AG20443 (cell line): ENCODE results near the gene RASGEF1B.

Experiments used
- DNase-seq: peaks from one replicate; pipeline ENCODE4 v3.0.0; 2012; ENCODE audit warnings: low spot score, mixed read lengths

RASGEF1B gene

DNA sequence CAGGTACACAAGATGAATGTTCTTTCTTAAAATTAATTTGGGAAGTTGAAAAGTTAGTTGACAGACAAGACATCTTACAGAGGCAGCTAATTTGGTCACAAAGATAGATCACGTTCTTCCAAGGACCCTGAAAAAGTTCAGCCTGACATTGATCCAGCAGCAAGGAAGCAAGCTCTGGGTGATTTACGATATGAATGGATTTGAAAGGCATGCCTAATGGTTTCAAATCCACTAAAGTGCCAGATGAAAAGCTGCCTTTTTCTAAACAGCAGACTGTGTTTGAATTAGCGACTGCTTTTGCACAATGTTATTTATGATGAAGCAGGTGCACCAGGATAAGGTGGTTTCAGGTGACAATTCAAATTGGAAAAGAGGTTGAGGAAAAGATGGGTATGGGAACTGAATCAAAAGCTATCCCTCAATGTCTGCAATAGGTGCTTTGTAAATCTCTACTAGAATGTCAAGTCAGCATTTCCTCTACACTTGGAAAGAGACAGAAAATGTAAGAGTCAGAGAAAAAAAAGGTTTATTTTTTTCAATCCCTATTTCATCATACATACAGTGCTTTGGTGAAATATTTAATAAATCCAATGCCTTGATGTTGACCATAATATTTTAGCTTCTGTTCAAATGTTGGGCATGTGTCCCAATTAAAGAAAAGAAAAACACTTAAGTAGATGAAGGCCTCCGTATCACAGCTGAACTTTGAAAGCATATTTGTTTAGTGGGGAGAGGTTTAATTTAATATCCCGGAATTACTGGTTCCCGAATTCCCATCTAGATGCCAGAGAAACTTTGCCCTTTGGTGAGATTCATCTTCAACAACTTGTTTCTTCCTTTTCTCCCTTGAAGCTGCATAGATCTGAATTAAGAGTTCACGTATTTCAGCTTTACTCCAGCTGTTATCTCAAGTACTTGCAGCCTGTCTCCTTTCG is 6.0 kb downstream of the RASGEF1B start:
- DNase-seq: no peak

DNA sequence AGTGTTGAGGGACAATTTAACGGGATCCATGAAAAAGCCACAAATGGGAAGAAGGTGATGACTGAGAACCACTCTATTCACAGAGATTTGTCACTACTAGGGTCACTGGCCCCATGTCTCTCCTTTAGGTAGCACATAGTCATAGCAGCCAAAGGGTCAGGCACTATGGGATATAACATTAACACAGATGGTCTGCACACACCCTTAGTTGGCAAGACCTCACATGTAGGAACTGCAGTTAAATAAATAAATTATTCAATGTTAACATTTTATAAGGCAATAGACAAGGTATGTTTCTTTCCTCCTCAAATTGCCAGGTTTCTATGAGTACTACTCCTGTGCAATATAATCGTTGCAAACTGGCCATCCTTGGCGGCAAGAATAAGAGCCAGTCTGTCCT is 10.9 kb downstream of the RASGEF1B start:
- DNase-seq: no peak

DNA sequence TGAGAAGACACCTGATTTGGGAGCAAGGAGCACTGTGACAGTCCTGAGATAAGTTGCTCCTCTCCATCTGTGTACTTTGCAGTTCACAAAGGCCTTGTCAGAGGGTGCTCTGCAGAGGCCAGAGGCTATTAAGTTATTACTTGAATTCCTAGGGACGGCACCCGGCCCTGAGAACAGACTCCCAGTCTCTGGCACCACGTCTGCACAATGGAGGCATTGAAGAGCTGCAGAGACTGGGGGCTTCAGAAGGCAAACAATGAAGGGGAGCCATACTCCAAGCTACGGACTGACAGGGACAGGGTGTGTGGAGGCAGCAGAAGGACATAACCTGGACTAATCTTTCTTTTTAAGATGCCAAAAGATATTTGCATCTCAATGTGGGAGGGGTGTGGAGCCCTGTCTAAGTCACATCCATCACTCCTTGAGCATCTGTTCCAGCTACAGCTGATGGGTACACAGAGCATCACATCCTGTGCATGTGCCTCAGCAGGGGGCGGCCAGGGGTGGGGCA is 11.5 kb downstream of the RASGEF1B start:
- no peak for DNase-seq

DNA sequence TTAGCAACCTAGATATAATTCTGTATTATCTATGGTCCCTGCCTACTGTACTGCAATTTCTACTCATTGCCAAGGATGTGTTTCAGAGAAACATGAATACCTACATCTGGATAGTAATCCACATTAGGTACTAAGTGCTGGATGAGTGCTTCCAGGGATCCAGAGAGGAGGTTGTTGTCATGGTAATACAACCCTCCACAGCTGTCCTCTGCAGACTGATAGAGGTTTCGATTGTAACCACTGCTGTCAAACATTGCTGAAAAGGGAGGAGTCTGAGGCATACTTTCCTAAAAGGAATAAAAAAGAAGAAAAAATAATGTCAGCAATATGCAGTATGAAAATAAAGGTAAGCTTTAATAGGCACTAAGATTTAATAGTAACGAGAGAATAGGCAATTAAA is 12.5 kb downstream of the RASGEF1B start:
- no peak for DNase-seq

DNA sequence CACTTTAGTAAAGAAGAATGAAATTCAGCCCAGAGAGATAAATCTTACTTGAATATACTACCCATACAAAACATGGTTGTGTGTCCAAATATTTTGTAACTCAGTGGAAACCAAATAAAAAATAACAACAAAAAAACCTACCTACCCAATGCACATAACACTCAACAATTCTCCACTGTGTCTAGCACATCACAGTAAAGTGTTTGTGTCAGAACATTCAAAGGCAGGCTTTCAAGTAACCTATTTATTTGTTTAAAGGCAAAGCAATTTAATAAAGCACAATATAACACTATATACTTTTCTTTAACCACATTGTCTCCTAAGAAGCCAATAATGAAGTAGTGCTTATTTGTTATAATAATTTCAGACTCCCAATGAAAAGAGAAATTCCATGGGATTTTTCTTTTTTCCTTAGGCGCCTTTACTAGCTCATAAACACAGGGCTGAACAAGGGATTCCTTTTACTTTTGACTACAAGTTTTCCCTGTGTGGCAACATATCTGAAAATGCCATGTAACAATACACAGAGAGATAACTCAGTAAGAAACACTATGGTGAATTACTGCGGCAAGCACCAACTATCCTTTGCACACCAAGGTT is 13.7 kb downstream of the RASGEF1B start:
- no peak for DNase-seq

DNA sequence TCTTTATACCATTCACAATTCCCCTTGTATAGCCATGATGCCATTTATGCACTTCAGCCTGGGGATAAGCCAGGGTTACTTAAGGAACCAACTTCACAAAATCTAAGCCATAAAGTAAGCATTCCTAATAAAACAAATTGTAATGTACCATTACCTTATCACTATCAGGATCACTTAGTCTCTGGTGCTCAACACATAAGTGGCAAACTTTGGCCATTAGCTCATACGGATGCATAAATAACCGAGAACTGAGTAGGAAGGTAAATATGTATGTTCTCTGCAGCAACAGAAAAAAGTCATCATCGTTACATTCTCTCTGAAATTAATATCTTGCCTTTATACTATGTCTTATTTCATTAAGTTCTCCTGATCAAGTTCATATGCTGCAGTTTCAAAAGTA is 14.4 kb downstream of the RASGEF1B start:
- no peak for DNase-seq

DNA sequence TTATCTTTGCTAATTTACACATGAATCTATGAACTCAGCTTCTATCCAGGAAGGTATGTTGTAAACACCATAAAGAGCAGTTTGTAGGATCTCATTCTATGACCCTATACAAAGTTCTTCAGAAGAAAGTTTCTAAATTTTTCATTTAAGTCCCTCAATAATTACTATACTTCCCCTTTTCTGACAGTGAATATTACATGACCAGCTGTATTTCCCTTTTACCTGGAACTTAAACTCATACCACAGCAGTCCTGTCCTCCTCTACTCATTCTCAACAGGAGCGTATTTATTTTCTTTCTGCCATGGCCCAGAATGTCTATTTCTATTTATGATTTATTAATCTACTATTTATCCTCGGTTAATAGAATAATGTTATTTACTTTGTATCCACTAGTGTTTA is 15.8 kb downstream of the RASGEF1B start:
- DNase-seq: no peak

DNA sequence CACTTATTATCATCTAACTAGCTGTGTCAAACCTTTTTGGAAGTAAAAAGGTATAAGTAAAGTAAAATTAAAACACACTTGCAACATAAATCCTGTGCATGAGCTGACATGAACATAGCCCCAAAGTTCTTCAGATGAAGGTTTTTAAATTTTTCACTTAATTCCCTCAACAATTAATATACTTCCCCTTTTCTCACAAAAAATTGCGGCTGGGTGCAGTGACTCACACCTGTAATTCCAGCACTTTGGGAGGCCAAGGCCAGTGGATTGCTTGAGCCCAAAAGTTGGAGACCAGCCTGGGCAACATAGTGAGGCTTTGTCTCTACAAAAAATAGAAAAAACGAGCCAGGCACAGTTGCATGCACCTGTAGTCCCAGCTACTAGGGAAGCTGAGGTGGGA is 16.8 kb downstream of the RASGEF1B start:
- DNase-seq: no peak

DNA sequence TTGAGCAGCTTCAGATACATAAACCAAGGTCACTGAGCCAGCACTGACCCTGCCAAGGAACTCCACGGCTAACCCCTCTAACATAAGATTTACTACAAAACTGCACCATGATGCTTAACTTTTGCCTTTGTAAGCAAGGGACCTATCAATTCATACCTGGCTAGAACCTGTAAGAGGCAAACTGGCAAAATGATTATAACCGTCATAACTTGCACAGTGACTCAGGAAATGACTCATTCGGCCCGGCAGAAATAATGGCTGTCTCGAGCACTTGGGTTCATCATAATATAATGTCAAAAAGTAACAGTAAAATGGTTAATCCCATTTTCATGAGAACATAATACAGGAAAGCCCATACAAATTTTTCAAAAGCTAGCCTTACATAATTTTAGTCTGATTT is 17.2 kb downstream of the RASGEF1B start:
- no peak for DNase-seq

DNA sequence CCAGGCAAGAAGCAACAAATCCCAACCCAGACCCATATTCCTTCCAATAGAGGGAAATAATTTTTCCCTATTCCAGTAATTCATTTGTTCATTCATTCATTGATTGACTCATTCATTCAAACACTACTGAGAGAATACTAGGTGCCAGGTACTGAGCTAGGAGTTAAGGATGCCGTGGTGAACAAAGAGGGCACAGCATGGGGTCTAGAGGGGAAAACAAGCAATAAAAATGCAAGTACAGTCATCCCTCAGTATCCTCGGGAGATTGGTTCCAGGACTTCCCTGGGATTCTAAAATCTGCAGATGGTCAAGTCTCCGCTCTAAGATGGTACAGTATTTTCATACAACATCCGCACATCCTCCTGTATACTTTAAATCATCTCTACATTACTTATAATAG is 18.7 kb downstream of the RASGEF1B start:
- DNase-seq: no peak

DNA sequence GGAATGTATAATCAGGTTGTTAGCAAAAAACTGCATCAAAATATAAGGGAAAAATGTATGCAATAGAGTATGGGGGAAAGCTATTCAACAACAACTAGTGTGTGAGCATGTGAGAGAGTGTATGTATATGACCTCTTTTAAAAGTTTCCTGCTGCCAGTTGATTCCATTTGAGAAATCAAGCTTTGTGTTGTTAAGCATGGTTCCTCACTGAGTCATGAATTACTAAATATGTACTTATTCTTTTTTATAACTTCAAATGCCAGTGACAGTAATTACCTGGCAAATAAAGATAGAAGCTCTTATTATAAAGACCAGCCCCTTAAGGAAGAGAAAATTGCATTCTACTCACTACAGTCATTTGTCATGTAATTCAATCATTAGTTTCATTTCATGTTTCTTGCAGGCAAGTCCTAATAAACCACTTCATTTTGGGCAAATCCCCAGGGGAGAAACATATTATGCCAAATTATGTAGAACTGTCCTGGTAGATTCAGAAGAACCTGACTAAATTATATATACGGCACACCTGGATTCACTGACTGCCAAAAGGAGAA is 19.2 kb downstream of the RASGEF1B start:
- no peak for DNase-seq

DNA sequence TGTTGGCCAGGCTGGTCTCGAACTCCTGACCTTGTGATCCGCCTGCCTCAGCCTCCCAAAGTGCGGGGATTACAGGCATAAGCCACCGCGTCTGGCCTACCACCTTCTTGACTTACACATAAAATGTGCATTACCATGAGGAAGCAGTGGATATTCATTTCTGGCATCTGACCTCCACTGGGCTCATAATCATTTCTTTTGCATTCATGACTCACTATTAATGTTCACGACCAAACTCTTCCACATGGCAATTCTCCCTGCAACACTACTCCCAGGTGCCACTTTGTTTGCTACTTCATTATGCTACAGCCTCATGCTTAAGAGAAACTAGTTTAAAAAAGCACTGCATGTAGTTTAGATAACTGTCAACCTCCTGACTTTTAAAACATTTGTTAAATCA is 22.7 kb downstream of the RASGEF1B start:
- no peak for DNase-seq

DNA sequence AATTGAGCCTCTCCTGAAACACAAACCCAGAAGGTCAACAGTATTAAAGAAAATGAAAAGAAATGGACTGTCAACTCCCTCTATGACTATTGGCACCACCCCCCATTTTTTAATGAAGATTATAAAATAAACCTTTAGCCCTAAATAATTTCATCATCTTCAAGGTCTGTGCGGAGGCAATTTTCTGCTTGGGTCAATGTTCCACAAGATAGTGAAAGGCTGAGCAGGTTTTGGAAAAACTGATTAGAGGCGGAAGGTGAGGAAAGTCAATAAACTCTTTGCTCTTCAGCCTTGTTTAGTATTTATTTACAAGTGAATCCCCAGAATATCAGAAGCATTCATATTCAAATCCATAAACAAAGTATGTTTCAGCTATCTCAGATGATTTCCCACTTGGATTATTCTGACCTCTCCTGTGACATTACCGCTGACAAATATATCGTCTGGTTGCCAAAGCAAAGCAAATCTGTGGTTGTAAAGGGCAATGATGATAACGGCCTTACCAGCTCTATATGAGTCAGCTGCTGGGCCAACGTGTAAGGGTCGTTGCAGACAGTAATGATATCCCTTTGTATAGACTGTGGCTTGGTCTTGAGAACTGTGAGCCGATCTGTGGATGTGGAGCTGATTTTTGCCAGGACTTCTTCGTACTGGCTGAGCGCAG is 24.0 kb downstream of the RASGEF1B start:
- no peak for DNase-seq

DNA sequence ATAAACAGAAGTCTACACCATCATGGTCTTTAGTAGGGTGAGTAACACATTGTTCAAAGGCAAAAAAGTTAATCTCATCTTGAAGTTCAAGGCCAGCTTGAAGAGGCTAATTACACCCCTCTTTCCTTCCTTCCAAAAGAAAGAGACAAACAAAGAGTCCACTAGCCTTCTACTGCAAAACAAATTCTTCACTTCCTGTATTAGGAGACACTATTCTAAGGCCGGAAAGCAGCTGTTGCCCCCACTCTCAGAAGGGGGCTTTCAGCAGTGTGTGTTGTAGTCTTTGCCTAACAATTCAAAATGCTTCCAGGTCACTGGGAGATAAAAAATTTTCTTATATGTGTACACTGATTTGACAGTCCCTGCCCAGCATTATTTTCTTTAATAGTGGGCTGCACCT is 25.1 kb downstream of the RASGEF1B start:
- DNase-seq: no peak

DNA sequence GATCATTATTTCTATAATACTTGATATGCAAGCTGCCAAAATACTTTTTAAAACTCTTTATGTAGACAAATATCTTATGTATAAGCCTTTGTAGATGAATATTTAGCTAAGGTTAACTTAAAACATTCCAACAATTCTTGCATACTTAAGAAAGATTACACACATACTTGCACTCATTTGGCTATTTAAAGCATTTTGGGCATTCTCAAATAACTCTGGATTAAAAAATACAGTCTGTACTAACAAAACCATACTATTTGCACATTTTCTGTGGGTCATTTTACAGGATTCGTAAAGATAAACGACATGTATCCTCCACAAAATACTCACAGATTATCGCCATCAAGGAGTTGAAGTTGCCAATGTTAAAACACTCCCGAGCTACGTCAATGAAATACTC is 26.5 kb downstream of the RASGEF1B start:
- DNase-seq: no peak

DNA sequence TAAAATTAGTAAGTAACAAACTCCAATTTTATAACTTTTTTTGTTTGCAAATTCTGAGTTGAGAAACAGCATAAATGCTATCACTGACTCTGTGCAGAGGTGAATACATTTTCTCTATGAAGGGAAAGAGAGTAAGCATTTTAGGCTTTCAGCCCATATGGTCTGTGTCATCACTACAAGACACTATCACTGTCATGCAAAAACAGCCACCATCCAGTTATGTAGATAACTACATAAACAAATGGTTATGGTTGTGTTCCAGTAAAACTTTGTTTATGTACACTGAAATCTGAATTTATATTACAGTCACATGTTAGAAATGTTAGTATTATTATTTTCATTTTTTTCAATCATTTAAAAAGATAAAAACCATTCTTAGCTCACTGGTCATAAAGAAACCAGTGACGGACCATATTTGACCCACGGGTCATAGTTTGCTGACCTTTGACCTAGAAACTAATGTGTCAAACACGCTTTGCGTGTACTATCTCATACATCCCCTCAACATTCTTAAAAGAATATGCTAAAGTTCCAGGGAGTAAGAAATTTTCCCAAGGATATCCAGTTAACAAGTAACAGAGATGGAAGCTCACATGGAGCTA is 29.1 kb downstream of the RASGEF1B start:
- DNase-seq: no peak

DNA sequence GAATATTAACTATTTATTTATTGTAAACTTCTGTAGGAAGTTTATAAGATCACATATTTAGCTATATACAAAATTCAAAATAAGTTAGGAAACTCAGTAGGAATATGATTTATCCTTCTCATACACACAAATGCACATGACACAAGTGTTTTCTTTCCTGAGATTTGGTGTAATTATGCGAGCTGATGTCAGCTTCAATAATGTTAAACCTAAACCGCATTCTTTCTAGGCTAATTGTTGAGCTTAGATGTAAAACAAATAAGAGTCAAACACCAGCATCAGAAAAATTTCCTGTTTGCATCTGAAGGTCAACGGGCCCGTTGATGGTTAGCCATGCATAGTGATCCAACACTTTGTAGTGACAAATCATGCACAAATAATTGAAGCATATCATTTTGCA is 30.8 kb downstream of the RASGEF1B start:
- no peak for DNase-seq

DNA sequence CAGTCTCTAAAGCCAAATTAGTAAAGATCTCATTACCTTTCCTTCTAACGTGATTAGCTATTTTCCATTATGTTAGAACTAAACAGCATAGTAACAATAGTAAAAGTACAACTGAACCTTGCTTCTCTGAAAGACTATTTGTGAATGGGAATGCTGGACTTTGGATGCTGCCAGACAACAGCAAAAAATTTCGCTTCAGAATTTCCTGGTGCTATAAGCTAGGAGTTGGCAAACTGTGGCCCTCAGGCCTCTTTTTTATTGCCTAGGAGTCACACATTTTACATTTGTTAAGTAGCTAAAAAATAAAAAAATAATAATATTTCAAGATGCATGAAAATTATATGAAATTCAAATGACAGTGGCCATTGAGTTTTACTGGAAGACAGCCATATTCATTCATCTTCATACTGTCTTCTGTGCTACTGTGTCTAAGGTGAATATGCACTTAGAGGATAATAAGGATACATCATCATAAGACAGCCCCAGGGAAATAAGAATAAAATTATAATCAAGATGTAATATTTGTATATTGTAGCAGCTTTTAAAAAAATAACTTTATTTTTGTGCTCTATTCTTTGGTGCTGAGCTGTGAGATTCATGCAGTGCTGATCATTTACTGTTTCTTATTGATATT is 34.6 kb downstream of the RASGEF1B start:
- DNase-seq: no peak

DNA sequence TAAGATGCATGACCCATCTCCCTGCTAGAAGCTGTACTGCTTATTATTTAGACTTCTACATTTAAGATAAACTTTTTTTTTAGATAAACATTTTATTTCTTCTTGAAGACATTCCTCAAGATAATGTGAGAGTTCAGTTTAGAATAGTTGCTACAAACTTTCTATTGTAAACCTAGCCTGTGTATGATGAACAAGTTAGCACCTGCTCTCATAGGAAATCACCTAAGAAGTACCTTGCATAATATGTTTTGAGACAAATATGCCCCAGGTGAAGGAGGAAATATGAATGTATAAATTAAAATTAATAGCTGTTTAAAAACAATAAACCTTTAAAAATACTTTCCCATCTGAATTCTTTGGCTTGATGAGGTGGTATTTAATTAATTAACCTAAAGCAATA is 35.6 kb downstream of the RASGEF1B start:
- no peak for DNase-seq

DNA sequence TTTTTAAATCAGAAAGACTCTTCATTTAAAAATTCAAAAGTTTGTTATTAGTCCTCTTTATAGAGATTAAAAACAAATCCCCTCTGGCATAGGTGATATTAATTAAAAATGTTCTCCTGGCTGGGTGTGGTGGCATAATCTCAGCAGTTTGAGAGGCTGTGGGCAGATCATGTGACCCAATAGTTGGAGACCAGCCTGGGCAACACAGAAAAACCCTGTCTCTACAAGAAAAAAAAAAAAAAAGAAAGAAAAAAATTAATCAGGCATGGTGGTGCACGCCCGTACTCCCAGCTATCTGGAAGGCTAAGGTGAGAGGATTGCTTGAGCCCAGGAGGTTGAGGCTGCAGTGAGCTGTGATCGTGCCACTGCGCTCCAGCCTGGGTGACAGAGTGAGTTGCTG is 38.9 kb downstream of the RASGEF1B start:
- DNase-seq: no peak

DNA sequence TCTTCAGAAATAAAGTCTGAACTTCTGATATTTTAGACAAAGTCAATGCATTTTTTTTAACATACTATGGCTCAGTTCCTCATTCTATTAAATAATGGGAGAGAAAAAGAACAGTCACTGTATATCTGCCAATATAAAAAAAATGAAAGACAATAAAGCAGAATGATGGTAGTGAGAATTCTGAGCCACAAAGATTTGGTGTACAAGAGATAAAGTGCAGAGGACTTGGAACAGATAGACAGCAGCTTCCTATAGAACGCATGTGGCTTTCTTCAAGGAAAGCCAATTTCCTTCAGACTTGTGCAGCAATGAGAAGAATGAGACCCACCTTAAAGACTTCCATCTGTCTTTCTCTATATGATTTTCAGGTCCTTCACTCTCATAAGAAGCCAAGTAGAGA is 39.7 kb downstream of the RASGEF1B start:
- no peak for DNase-seq

DNA sequence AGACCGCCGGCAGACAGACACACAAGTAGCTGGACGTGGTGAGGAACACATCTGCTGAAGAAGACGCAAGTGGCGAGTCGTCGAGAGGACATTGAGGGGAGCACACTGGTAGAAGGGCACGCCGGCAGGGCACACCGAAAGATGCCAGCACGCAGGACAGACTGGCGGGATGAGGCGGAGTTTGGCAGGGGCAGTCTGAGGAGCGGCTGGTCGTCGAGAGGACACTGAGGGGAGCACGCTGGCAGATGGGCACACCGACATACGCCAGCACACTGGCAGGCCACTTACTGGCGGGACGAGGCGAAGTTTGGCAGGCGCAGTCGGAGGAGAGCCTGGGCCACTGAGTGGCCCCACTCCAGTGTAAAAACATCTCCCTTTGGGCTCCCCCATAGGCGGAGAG is 42.1 kb downstream of the RASGEF1B start:
- no peak for DNase-seq
